ENCODE data around the gene TAF10.

Gene TAF10

GRCh38 chr11:6612213-6613041 is at the start of gene TAF10:
TAF10 (minus strand) TSS chr11:6612216; CDS start chr11:6612189, 27 bp downstream.
- DNase-seq, result peak; percentile 87 to 95

- no peak for DNase-seq
These were observed 48.7 kb upstream of the TAF10 start for GRCh38 chr11:6660712-6661111.

DNA sequence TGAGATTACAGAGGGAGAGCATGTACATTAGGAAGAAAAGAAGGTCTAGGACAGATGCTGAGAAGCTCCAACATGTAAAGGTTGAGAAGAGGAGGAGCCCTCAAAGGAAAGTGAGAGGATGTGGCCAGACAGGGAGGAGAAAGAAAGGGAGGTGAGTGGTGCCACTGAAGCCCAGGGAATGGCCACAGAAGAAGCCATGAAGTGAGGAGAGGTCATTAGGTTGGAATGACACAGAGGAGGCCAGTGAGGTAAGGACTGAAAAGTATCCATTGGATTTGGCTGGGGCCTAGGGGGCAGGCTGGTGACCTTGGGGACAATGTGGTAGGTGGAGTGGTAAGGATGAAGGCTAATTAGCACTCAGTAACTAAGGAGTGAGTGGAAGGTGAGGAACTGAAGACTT is 46.6 kb upstream of the TAF10 start:
- DNase-seq, result no peak

DNA sequence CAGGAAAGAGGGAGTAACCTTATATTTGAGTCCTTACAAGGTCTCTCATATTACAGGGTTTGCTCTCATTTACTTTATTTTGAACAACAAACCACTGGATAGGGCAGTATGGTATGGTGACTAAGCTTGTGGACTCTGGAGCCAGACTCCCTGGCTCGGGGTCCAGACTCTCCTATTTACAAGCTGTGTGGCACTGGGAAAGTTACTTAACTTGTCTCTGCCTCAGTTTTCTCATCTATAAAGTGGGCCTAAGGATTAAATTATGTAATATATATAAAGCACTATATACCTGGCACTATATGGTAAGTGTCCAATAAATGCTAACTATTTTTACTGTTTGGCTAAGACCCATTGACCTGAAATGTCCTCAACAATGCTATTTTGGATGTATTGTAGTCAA is 45.3 kb upstream of the TAF10 start:
- no peak for DNase-seq

- DNase-seq, result no peak
These were observed 44.9 kb upstream of the TAF10 start for GRCh38 chr11:6656936-6657335.

DNA sequence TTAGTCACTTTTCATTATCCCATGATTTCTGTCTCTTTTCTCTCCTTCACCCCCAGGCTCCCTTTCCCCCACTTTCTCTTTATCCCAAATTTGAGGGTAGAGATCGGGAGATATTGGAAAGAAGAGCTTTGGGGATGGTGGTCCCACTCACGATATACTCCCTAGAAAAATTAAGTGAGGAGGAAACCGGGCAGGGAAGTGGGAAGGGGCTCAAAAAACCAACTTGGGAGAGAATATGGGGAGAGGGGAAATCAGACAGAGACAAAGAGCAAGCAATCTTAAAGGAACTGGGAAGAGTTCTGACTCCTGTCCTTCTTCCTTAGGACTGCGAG is 44.5 kb upstream of the TAF10 start:
- no peak for DNase-seq

GRCh38 chr11:6655790-6656583 is 44.0 kb upstream of the TAF10 start, which contains the start of gene DCHS1:
DCHS1 (minus strand) TSS chr11:6655809; CDS start chr11:6641613, 14,196 bp downstream.
- peak in 1 of 2 experiments; percentile 54 for DNase-seq

GRCh38 chr11:6655020-6655789 is 43.2 kb upstream of the TAF10 start:
- DNase-seq, result no peak

DNA sequence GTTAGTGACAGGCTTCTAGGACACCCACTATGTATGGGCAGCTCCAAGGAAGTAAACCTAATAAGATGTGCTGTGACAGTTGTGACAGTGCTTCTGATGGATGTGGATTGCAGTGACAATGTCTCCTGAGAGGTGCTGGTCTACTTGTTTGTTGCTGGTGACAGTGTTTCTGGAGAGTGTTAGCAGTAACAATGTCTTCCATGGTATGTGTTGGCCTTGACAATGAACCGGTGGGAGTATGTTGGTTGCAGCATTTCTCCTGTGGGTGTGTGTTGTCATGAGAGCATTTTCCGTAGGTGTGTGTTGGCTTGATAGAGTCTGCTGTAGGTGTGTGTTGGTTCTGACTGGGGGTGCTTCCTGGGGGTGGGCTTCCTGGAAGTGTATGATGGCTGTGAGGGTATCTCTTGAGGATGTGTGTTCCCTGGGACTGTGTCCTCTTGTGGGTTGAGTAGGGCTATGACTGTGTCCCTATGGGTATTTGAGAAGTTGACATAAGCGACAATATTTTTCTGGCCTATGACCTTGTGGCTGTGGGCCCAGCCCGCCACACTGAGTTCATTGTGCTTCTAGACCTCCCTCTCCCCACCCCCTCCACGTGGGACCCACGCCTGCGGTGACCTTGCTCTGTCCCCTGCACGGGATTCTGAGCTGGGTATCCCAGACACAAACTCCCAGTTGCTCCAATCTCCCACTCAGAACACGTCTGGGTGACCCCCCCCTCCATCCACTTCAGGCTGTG is 42.4 kb upstream of the TAF10 start:
- no peak for DNase-seq

- no peak for DNase-seq
These were observed 41.6 kb upstream of the TAF10 start for GRCh38 chr11:6653656-6654055.

- DNase-seq, result no peak
These were observed 41.1 kb upstream of the TAF10 start for GRCh38 chr11:6653097-6653496.

DNA sequence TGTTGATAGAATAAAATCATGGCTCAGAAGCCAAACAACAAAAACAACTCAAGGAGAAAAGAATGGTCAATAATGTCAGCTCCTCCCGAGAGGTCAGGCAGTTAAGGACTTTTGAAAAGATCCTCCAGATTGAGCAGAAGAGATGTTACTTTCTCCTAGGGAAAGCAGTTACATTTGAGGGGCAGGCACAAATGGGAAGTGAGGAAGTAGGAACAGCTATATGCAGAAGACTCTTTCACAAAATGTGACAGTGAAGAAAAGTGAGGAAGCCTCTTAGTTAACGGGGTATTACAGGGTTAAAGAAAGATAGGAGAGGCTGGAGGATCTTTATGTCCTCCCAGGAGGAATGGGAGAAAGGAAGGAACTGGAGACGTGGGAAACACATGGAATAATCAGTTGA is 40.2 kb upstream of the TAF10 start:
- DNase-seq, result no peak

- no peak for DNase-seq
These were observed 39.0 kb upstream of the TAF10 start for GRCh38 chr11:6650980-6651379.

GRCh38 chr11:6650104-6650503 is 38.1 kb upstream of the TAF10 start:
- DNase-seq, result no peak

GRCh38 chr11:6648501-6648900 is 36.5 kb upstream of the TAF10 start:
- DNase-seq, result no peak

GRCh38 chr11:6647836-6648235 is 35.8 kb upstream of the TAF10 start:
- DNase-seq, result no peak

DNA sequence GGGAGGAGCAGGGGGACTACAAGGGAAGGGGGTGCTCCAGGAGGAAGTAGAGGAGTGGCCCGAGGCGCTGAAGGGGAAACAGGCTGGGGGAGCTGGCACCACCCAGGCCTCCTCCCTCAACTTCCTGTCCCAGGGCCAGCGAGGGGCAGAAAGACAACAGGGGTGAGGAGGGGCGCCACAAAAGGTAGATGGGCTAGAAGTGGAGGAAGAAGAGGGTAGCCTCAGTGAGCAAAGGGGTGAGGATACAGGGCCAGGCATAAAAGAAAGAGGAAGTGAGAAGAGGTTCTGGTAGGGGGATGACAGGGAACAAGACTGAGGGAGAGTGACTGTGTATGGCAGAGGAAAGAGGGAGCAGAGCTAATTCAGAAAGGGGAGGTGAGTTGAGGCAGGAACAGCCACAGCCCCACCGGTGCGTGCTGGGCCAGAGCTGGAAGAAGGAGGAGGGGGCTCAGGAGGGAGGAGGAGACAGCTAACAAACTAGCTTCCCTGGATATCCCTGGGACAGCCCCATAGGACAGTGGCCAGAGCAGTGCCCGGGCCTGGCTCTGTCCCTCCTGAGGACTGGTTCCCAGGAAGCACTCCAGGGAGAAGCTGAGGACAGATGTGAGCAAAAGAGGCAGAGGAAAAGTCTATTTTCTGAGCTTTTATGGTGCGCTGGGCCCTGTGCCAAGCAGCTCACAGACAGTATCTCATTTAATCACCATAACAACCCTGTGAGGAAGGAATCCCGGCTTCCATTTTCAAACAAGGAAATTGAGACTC is 35.1 kb upstream of the TAF10 start:
- no peak for DNase-seq

DNA sequence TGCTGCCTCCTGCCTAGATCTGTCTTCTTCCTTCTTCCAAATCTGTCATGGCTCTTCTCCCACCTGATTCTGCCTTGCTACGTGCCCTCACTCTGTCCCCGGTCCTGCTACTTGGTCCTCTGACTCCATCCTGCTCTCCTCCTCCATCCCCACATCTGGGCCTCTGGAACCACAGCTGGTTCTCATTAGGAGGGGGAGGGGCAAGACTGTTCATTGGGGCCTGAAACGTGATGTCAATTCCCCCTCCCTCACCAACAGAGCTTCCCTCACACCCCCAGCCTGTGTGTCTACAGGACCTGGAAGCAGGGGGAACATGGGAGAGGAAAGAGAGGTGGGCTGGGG is 34.5 kb upstream of the TAF10 start:
- DNase-seq, result no peak

- DNase-seq, result no peak
These were observed 34.1 kb upstream of the TAF10 start for GRCh38 chr11:6646071-6646470.

GRCh38 chr11:6642957-6643356 is 30.9 kb upstream of the TAF10 start:
- no peak for DNase-seq

DNA sequence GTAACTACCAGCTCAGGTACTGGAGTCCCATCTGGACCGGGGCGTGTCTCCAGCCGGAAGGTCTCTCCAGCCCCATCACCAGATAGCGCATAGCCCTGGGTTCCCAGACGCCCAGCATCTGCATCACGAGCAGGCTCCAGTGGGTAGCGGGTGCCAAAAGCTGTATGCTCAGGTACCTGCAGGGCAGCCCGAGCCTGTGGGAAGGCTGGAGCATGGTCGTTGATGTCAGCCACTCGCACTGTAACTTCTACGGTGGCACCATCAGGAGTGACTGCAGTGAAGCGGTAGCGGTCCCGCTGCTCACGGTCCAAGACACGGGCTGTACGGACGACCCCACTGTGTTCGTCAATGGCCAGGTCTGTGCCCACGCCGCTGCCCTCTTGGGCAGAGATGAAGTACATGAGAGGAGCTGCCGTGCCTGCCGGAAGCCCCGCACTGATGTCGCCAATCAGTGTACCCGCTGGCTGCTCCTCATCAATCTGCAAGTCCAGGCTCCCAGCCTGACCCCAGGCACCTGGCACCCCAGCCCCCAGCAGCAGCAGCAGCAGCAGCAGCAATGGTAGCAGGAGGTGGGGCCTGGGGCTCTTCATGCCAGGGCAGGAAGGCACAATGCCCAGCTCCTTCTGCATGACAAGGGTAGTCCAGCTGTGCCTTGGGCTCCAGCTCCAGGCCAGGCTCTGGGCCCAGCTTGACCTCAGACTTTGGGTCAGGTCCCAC is 29.1 kb upstream of the TAF10 start:
- DNase-seq, result no peak

All from NCI-H1930 (cell line).